Lung (tissue), 12 donors: Measurements from ENCODE around the gene MLLT6. TPM values are rescaled to one million over a fixed set of nuclear protein-coding genes. Genes with fewer than 3 reads are reported as not detected.

ENCODE experiments used
- ATAC-seq: fragments of 200-7000 bp; cut with Tn5 transposase; one replicate; pipeline ENCODE4 v1.9.1; 2020; ENCODE audit warnings: moderate number of reproducible peaks; ENCODE audit not compliant: insufficient read depth, low FRiP score
- DNase-seq, 3 donors: peaks; one replicate each; pipeline ENCODE4 v3.0.0-alpha.2; 2013 to 2017
- H3K27ac ChIP-seq, 2 donors: one replicate each; pipeline ENCODE4 v1.5.1; 2013; ENCODE audit warnings: mild to moderate bottlenecking in 2 of 2, moderate library complexity in 2 of 2, control low read depth in 1 of 2, inconsistent platforms in 1 of 2, low read depth in 1 of 2, low read length in 1 of 2
- H3K27me3 ChIP-seq, 3 donors: one replicate each; pipeline ENCODE4 v1.5.1; 2013; ENCODE audit warnings: low read length in 2 of 3; ENCODE audit not compliant: control insufficient read depth in 3 of 3, insufficient read depth in 3 of 3
- H3K36me3 ChIP-seq, 4 donors: one replicate each; pipeline ENCODE4 v1.5.1; 2013; ENCODE audit warnings: low read length in 4 of 4, mild to moderate bottlenecking in 1 of 4, moderate library complexity in 1 of 4; ENCODE audit not compliant: control insufficient read depth in 4 of 4, insufficient read depth in 4 of 4
- H3K4me1 ChIP-seq, 5 donors: one replicate each; pipeline ENCODE4 v1.5.1; 2013; ENCODE audit warnings: low read length in 5 of 5, mild to moderate bottlenecking in 2 of 5, moderate library complexity in 1 of 5; ENCODE audit not compliant: control insufficient read depth in 5 of 5, insufficient read depth in 5 of 5
- H3K4me3 ChIP-seq: one replicate; pipeline ENCODE4 v1.5.1; 2013; ENCODE audit warnings: mild to moderate bottlenecking, control low read depth, moderate library complexity
- H3K9ac ChIP-seq, 2 donors: one replicate each; pipeline ENCODE4 v1.5.1; 2013; ENCODE audit warnings: low read length in 2 of 2, control low read depth in 1 of 2; ENCODE audit not compliant: insufficient read depth in 1 of 2
- H3K9me3 ChIP-seq, 4 donors: one replicate each; pipeline ENCODE4 v1.5.1; 2013; ENCODE audit warnings: low read length in 3 of 4, mild to moderate bottlenecking in 1 of 4, moderate library complexity in 1 of 4; ENCODE audit not compliant: control insufficient read depth in 4 of 4, insufficient read depth in 3 of 4
- WGBS, 2 donors: extraction: QIAGEN DNeasy Blood & Tissue Kit; methylation state at CpG; one replicate each; pipeline ENCODE4 v1.1.7; 2013; 5-methylcytosine and 5-hydroxymethylcytosine counted together
- polyA plus RNA-seq, 2 donors: library from polyadenylated mRNA; stranded (reverse); fragments of 200-250 nt; gene quantifications; one replicate each; pipeline ENCODE4 v1.2.1, GENCODE V29; 2013
- total RNA-seq, 2 donors: library from RNA; depleted of rRNA in 1 of 2; stranded (reverse); fragments of >200 nt in 1 of 2; gene quantifications; one replicate each; pipeline ENCODE4 v1.2.1, GENCODE V29; 2014 to 2021
- TF ChIP-seq, protein P1 (sequence below): IDR thresholded peaks from 2 replicates; pipeline ENCODE4 v1.5.1; 2012; ENCODE audit warnings: mild to moderate bottlenecking; ENCODE audit errors: control extremely low read depth, extremely low read depth
- donor health status: control.
- donor health status: control.
- donor health status: Bipolar disorder and iron deficiency.
- donor health status: healthy.
- donor health status: DM: yes; HTN: yes; CAD: no.

Gene MLLT6
- total and polyA plus RNA-seq, 4 donors = 64.0 to 108 (median 70.3) TPM

DNA sequence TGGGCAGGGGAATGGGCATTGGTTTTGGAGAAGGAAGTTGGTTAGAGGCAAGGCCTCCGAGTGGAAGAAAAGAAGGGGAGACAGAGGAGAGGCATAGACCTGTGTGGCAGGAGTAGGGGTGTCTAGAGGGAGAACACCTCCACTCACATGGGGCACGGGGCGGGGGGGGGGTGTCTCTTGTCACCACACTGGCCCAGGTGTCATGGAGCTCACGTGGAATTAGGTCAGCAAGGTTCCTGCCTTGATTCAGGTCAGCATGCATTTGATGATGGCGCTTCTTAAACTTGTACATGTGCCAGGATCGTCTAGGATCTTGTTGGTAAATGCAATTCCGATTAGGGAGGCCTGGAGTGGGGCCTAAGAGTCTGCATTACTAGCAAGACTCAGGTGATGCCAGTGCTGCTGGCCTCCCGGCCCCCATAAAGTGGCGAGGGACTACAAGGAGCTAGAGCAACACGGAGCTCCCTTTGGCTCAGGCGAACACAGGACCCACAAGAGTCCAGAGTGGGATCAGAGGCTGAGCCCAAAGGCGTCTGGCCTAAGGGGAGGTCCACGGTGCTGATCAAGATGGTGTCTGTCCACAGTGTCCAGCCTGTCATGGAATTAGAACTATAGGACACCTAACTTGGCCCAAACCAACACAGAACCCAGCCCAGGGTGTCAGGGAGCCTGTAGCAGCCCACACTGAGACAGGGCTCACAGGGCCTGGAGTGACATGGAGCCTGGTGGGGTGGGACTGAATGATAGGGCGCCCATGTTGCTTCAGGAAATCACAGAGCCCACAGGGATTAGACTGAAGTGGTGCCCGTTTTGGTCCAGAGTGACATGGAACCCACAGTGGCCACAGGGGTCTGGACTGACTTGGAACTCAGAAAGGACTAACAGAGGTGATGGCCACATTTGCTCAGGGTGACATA is 47.0 kb upstream of the MLLT6 start:
- H3K27ac ChIP-seq = no peak overlapping the region
- no peak overlapping the region for H3K9ac ChIP-seq
- TF ChIP-seq, protein P1, sequence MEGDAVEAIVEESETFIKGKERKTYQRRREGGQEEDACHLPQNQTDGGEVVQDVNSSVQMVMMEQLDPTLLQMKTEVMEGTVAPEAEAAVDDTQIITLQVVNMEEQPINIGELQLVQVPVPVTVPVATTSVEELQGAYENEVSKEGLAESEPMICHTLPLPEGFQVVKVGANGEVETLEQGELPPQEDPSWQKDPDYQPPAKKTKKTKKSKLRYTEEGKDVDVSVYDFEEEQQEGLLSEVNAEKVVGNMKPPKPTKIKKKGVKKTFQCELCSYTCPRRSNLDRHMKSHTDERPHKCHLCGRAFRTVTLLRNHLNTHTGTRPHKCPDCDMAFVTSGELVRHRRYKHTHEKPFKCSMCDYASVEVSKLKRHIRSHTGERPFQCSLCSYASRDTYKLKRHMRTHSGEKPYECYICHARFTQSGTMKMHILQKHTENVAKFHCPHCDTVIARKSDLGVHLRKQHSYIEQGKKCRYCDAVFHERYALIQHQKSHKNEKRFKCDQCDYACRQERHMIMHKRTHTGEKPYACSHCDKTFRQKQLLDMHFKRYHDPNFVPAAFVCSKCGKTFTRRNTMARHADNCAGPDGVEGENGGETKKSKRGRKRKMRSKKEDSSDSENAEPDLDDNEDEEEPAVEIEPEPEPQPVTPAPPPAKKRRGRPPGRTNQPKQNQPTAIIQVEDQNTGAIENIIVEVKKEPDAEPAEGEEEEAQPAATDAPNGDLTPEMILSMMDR = no peak
- ATAC-seq = no peak
- H3K36me3 ChIP-seq = no peaks in the 10 kb centered on the region
- no peak for DNase-seq
- no peak overlapping the region for H3K4me3 ChIP-seq
- peaks cover 0 to 7% (median 2%) of the 10 kb centered on the region in 3 donors for H3K27me3 ChIP-seq
- peaks cover 0 to 6% (median 2%) of the 10 kb centered on the region in 5 donors for H3K4me1 ChIP-seq
- 78 to 84% methylated on average over 15 of the region's 15 CpGs for WGBS, 2 donors
- no peaks in the 10 kb centered on the region for H3K9me3 ChIP-seq

DNA sequence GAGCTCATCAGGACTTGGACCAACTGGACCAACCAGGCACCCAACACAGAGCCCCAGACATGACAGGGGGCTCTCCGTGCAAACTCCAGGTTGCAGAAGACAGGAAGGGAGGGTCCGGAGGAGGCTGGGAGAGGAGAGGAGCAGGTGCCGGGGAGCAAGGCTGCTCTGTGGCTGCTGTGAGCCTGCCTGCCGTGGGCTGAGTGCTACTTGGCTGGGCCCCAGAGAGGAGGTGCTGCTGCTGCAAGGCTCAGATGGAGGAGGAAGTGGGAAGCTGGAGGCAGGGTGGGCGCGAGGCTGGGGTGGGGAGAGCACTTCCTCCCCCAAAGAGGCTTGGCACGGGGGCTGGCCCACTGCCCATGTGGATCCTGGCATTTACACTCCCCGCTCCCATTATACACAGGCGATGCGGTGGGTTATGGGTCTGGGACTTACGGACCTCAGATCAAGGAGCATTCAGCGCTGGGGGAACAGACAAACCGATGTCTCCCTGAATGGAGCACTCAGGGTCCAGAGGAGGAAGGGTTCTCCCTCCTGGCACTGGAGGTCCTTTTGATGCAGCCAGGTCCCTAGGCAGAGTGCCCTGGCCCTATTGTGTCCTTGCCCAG is 46.2 kb upstream of the MLLT6 start:
- no peak for ATAC-seq
- H3K4me3 ChIP-seq = no peak overlapping the region
- WGBS, 2 donors = 11 to 30% methylated on average over 13 of the region's 13 CpGs
- no peak overlapping the region for H3K27ac ChIP-seq
- DNase-seq = no peak
- H3K9me3 ChIP-seq = no peaks in the 10 kb centered on the region
- H3K27me3 ChIP-seq = peaks cover 0 to 7% (median 2%) of the 10 kb centered on the region in 3 donors
- TF ChIP-seq, protein P1 = no peak
- H3K9ac ChIP-seq = no peak overlapping the region
- H3K36me3 ChIP-seq = no peaks in the 10 kb centered on the region
- H3K4me1 ChIP-seq = peaks cover 0 to 6% (median 2%) of the 10 kb centered on the region in 5 donors

DNA sequence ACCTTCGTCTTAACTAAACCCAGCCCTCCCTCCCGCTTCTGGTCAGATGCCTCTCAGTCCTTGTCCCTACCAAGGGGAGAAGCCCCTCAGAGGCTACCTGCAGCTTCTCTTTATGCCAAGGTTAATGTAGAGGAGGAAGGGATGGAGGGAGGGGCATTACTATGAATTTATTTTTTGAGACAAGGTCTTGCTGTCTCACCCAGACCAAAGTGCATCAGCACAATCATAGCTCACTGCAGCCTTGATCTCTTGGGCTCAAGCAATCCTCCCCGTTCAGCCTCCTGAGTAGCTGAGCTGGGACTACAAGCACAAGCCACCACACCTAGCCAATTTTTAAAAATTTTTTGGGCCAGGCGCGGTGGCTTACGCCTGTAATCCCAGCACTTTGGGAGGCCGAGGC is 45.7 kb upstream of the MLLT6 start:
- WGBS, 2 donors = 86 to 89% methylated on average over 7 of the region's 7 CpGs
- Histone ChIP-seq H3K27ac (no peak overlapping the region), H3K9me3 (no peaks in the 10 kb centered on the region), H3K9ac (no peak overlapping the region), H3K4me1 (peaks cover 0 to 6% (median 2%) of the 10 kb centered on the region in 5 donors), H3K4me3 (no peak overlapping the region), H3K27me3 (peaks cover 0 to 6% (median 2%) of the 10 kb centered on the region in 3 donors), H3K36me3 (no peaks in the 10 kb centered on the region)
- ATAC-seq (no peak), DNase-seq (no peak)
- TF ChIP-seq, protein P1 = no peak
